ENCODE measurements around the gene LTBP1.
A peak's percentile ranks its signal among the peaks of the same experiment; 100 is the strongest.

LTBP1 gene

GRCh38 chr2:33009249-33009648, 62.5 kb downstream of the LTBP1 start:
- DNase-seq (ENCODE audit: low spot score), result no peak

GRCh38 chr2:33011373-33011772, 64.6 kb downstream of the LTBP1 start:
- no peak for DNase-seq (ENCODE audit: low spot score)

- DNase-seq (ENCODE audit: low spot score), result no peak
Measured at GRCh38 chr2:33011941-33012340, 65.2 kb downstream of the LTBP1 start.

- no peak for DNase-seq (ENCODE audit: low spot score)
Measured at GRCh38 chr2:33013684-33014110, 66.9 kb downstream of the LTBP1 start.

GRCh38 chr2:33014268-33014667, 67.5 kb downstream of the LTBP1 start:
- no peak for DNase-seq (ENCODE audit: low spot score)

GRCh38 chr2:33015421-33016142, 68.8 kb downstream of the LTBP1 start:
- DNase-seq (ENCODE audit: low spot score), result peak; percentile 60

- DNase-seq (ENCODE audit: low spot score), result no peak
Measured at GRCh38 chr2:33018271-33018670, 71.5 kb downstream of the LTBP1 start.

- no peak for DNase-seq (ENCODE audit: low spot score)
Measured at GRCh38 chr2:33019796-33020195, 73.0 kb downstream of the LTBP1 start.

- no peak for DNase-seq (ENCODE audit: low spot score)
Measured at GRCh38 chr2:33020883-33021282, 74.1 kb downstream of the LTBP1 start.

- no peak for DNase-seq (ENCODE audit: low spot score)
Measured at GRCh38 chr2:33021542-33022227, 74.9 kb downstream of the LTBP1 start.

GRCh38 chr2:33022395-33022985, 75.7 kb downstream of the LTBP1 start:
- DNase-seq (ENCODE audit: low spot score), result no peak

GRCh38 chr2:33022989-33023727, 76.4 kb downstream of the LTBP1 start:
- peak; percentile 50 for DNase-seq (ENCODE audit: low spot score)

- no peak for DNase-seq (ENCODE audit: low spot score)
Measured at GRCh38 chr2:33023728-33024500, 77.2 kb downstream of the LTBP1 start.

- DNase-seq (ENCODE audit: low spot score), result no peak
Measured at GRCh38 chr2:33024758-33025157, 78.0 kb downstream of the LTBP1 start.

- no peak for DNase-seq (ENCODE audit: low spot score)
Measured at GRCh38 chr2:33029459-33029858, 82.7 kb downstream of the LTBP1 start.

GRCh38 chr2:33029926-33030325, 83.2 kb downstream of the LTBP1 start:
- DNase-seq (ENCODE audit: low spot score), result no peak

- no peak for DNase-seq (ENCODE audit: low spot score)
Measured at GRCh38 chr2:33030326-33030725, 83.6 kb downstream of the LTBP1 start.

- no peak for DNase-seq (ENCODE audit: low spot score)
Measured at GRCh38 chr2:33032245-33032644, 85.5 kb downstream of the LTBP1 start.

GRCh38 chr2:33033606-33034081, 86.9 kb downstream of the LTBP1 start:
- peak; percentile 46 for DNase-seq (ENCODE audit: low spot score)

- DNase-seq (ENCODE audit: low spot score), result peak; percentile 32
Measured at GRCh38 chr2:33034784-33035183, 88.0 kb downstream of the LTBP1 start.

GRCh38 chr2:33038230-33038629, 91.5 kb downstream of the LTBP1 start:
- no peak for DNase-seq (ENCODE audit: low spot score)

- DNase-seq (ENCODE audit: low spot score), result no peak
Measured at GRCh38 chr2:33038799-33039198, 92.0 kb downstream of the LTBP1 start.
